SK-N-MC (cell line): ENCODE measurements around the gene PAX2.

Experiments used
- DNase-seq: peaks from one replicate; pipeline ENCODE4 v3.0.0-alpha.2; 2011; ENCODE audit warnings: low read depth, low spot score
- H3K27ac ChIP-seq: fragments of 200-600 bp; sonication (generic); 2 replicates; pipeline ENCODE4 v1.5.1; 2016; ENCODE audit warnings: mixed run types
- H3K36me3 ChIP-seq: fragments of 200-600 bp; sonication (generic); 2 replicates; pipeline ENCODE4 v1.6.1; 2017; ENCODE audit warnings: antibody characterized with exemption, low read length, mixed read lengths; ENCODE audit not compliant: insufficient read depth
- H3K4me3 ChIP-seq: fragments of 200-600 bp; sonication (generic); 2 replicates; pipeline ENCODE4 v1.5.1; 2016
- H3K9ac ChIP-seq: fragments of 200-600 bp; sonication (generic); 2 replicates; pipeline ENCODE4 v1.8.0; 2017; ENCODE audit warnings: mixed run types, mixed read lengths; ENCODE audit not compliant: insufficient read length
- H3K9me3 ChIP-seq: fragments of 200-600 bp; sonication (generic); 2 replicates; pipeline ENCODE4 v1.6.1; 2017; ENCODE audit warnings: low read depth, mild to moderate bottlenecking, antibody characterized with exemption, low read length, moderate library complexity, mixed read lengths
- EZH2 ChIP-seq: fragments of 200-600 bp; sonication (generic); IDR thresholded peaks from one replicate; pipeline ENCODE4 v1.6.1; 2017; ENCODE audit warnings: antibody characterized with exemption
- FOXP2 ChIP-seq: optimal IDR thresholded peaks from 2 replicates; pipeline ENCODE3; 2011; ENCODE audit warnings: mild to moderate bottlenecking, moderate library complexity; ENCODE audit not compliant: insufficient read depth; ENCODE audit errors: extremely low read length, control extremely low read depth
- POLR2AphosphoS5 ChIP-seq: IDR thresholded peaks from 2 replicates; pipeline ENCODE4 v1.6.1; 2012; ENCODE audit warnings: mild to moderate bottlenecking, low read depth, low read length, borderline replicate concordance

Gene PAX2

DNA sequence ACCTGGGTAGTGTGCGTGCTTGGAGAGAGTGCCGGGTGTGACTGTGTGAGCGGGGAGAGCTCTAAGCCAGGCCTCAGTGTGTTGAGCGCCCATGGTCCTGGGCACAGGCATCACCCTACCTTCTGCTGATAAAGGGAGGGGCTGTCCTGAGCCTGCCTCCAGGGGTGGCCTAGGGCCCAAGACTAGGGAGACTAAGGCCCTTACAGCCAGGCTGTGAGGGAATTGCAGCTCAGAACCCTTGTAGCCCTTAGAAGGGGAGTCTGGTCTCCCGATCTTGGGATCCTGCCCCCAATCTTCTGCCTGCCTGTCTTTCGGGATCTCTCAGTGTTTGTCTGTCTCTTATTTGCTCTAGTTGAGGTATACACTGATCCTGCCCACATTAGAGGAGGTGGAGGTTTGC is 41.2 kb downstream of the PAX2 start:
- Histone ChIP-seq H3K9ac (no peak overlapping the region), H3K36me3 (no peaks in the 10 kb centered on the region), H3K4me3 (no peak overlapping the region), H3K27ac (no peak overlapping the region), H3K9me3 (no peaks in the 10 kb centered on the region)
- TF ChIP-seq FOXP2, result no peak
- DNase-seq, result no peak

DNA sequence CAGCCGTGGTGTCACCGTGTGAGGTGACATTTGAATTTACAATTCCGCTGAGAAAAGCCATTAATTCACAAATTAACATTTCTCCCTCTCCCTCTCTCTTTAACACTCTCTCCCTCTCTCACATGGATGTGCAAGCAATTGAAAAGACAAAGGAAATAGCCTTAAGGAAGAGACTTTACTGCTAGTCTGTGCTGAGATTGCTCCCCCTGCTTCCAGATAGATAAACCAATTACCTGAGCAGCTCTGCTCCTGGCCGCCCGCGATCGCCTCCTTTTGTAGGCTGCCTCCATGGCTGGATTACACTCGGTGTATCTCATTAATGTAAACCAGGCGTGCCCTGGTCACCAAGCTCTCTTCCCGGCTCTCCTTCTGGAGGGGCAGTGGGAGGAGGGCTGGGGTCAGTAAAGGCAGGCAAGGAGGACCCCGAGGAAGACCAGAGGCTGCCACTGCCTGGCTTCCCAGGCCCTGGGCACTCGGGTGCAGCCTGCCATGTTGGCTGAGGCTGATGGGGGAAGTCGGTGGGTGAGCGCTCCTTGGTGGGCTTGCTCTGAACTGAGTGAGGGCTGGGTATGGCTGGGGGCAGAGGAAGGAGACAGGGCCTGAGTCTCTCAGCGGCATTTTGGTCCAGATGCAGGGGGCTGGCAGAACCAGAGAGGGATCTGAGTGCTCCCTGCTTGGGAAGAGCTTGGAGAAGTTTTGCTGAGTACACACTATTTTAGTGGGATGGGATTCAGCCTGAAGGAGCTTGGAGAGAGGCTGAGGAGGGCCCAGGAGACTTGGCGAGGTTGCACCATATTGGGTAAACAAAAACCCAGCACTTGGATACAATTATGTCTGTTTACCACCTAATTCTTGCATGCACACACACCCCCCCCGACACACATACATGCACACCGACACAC is 42.9 kb downstream of the PAX2 start:
- no peak for DNase-seq
- no peaks in the 10 kb centered on the region for H3K9me3 ChIP-seq
- no peak overlapping the region for H3K27ac ChIP-seq
- no peak overlapping the region for H3K9ac ChIP-seq
- no peaks in the 10 kb centered on the region for H3K36me3 ChIP-seq
- no peak overlapping the region for H3K4me3 ChIP-seq
- TF ChIP-seq FOXP2 (no peak), EZH2 (no peak), POLR2AphosphoS5 (no peak)

DNA sequence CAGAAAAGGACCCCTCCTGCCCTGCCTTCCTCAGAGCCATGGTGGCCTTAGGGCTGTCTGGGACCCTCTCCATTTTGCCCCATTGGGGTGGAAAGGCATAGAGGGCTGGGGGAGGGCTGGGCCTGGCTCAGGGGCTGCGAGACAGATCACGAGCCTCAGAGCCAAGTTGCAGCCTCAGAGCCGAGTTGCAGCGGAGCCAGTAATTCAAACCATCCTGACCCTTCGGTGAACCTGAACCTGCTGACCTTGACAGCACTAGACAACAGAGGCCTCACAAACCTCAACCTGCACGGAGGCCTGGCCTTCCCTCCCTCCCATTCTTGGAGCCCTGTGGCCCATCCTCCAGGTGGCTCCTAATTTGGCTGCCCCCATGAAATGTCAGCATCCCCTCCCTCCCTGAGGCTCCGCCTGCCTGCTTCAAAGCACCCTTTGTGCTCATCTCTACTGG is 45.4 kb downstream of the PAX2 start:
- no peaks in the 10 kb centered on the region for H3K9me3 ChIP-seq
- H3K27ac ChIP-seq, result no peak overlapping the region
- H3K36me3 ChIP-seq, result no peaks in the 10 kb centered on the region
- H3K9ac ChIP-seq, result no peak overlapping the region
- no peak for TF ChIP-seq FOXP2
- no peak for TF ChIP-seq POLR2AphosphoS5
- no peak for TF ChIP-seq EZH2
- no peak for DNase-seq
- H3K4me3 ChIP-seq, result no peak overlapping the region

DNA sequence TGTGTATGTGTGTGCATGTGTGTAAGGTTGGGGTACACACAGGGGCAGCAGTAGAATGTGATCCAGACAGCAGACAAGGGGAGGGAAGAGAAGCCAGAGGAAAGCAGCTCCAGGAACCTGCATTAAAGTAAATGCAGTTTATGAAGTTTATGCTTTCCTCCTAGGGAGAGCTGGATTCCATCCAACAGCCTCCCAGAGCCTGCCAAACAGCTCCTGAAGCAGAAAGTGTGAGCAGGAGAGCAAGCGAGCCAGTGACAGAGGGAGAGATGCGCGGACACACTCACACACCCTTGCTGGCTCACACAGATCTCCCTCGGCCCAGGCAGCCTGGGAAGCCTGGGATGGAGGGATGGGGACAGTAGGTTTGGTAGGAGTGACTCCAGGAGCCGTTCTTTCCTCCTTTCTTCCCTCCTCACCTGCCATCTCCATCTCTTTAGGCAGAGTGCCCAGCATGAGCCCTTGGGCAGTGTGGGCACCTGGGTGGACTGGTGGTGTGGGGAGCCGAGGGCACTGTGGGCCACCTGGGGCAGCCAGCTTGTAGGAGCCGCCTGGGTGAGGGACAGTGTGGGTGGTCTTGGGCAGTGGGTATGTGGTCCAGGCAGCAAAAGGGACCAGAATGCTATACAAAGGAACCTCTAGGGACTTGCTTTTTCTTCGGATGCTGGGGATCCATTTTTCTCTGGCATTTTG is 46.1 kb downstream of the PAX2 start:
- no peak overlapping the region for H3K9ac ChIP-seq
- no peak overlapping the region for H3K4me3 ChIP-seq
- H3K36me3 ChIP-seq, result no peaks in the 10 kb centered on the region
- no peaks in the 10 kb centered on the region for H3K9me3 ChIP-seq
- DNase-seq, result no peak
- H3K27ac ChIP-seq, result no peak overlapping the region
- TF ChIP-seq FOXP2, result no peak
- no peak for TF ChIP-seq EZH2
- TF ChIP-seq POLR2AphosphoS5, result no peak

DNA sequence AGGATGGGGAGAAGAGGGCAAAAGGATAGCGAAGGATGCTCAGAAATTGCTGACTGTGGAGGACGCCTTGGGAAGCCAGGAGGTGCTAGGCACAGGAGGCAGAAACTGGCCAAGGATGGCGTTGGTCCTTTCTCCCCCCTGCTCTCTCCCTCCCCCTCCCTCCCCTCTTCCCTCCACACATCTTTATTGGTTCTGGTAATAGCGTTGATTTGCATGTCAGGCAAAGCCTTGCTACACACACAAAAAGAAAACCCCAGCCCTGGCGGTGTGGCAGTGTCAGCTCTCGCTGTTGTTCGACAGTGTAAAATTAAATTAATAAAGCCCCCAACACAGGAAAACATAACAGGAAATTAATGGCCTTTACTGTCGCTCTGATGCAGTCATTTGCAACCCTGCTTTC is 47.2 kb downstream of the PAX2 start:
- H3K4me3 ChIP-seq, result no peak overlapping the region
- TF ChIP-seq EZH2 (no peak), FOXP2 (no peak), POLR2AphosphoS5 (no peak)
- H3K36me3 ChIP-seq, result no peaks in the 10 kb centered on the region
- no peak for DNase-seq
- no peaks in the 10 kb centered on the region for H3K9me3 ChIP-seq
- H3K9ac ChIP-seq, result no peak overlapping the region
- no peak overlapping the region for H3K27ac ChIP-seq

DNA sequence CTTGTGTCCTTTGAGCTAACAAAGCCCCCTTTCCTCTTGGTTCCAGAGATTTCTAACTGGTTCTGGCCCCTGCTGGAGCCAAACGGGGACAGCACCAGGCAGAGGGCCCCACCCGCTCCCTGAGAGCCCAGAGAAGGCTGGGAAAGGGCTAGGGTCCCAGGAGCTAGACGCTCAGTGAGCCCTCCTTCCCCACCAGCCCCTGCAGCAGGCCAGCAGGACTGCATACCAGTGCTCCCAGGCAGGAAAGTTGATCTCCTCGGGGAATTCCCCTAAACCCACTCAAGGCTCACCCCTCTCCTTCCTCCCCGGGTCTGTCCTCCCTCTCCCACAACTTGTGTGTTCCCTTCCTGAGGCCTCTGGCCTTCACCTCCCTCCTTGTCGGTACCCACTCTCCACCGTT is 47.7 kb downstream of the PAX2 start:
- TF ChIP-seq EZH2, result no peak
- TF ChIP-seq FOXP2, result no peak
- no peak for TF ChIP-seq POLR2AphosphoS5
- Histone ChIP-seq H3K9ac (no peak overlapping the region), H3K4me3 (no peak overlapping the region), H3K9me3 (no peaks in the 10 kb centered on the region), H3K36me3 (no peaks in the 10 kb centered on the region), H3K27ac (no peak overlapping the region)
- no peak for DNase-seq

DNA sequence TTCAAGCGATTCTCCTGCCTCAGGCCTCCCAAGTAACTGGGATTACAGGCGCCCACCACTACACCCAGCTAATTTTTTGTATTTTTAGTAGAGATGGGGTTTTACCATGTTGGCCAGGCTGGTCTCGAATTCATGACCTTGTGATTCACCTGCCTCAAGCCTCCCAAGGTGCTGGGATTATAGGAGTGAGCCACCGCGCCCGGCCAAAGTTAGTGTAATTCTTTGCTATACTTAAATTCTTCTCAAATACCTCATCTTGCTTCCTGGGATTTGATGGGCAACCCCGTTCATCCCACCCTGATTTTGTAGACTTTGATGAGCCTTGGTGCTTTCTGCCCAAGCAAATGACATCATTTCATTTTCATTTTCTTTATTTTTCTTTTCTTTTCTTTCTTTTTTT is 54.5 kb downstream of the PAX2 start:
- H3K9me3 ChIP-seq, result no peaks in the 10 kb centered on the region
- H3K36me3 ChIP-seq, result no peaks in the 10 kb centered on the region
- DNase-seq, result no peak
- H3K27ac ChIP-seq, result no peak overlapping the region
- no peak overlapping the region for H3K4me3 ChIP-seq
- no peak overlapping the region for H3K9ac ChIP-seq
- TF ChIP-seq EZH2 (no peak), FOXP2 (no peak), POLR2AphosphoS5 (no peak)

DNA sequence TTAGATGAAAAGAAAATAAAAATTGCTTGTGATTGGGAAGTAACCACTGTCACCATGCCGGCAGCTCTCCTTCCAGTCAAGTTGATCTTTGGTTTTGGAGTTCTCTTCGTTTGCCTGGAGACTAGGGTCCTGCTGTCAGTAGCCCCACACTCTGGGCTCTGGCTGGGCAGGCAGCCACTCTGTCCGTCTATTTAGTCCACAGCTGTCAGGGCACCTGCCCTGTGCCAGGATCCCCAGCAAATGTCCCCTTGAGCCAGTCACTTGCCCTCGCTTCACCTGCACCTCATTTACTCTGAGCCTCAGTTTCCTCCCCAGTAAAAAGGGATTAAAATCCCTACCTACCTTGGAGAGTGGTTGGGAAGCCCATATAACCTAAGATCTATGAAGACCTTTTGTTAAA is 55.5 kb downstream of the PAX2 start:
- Histone ChIP-seq H3K36me3 (no peaks in the 10 kb centered on the region), H3K4me3 (no peak overlapping the region), H3K9ac (no peak overlapping the region), H3K9me3 (no peaks in the 10 kb centered on the region), H3K27ac (no peak overlapping the region)
- TF ChIP-seq FOXP2 (no peak), EZH2 (no peak), POLR2AphosphoS5 (no peak)
- no peak for DNase-seq

DNA sequence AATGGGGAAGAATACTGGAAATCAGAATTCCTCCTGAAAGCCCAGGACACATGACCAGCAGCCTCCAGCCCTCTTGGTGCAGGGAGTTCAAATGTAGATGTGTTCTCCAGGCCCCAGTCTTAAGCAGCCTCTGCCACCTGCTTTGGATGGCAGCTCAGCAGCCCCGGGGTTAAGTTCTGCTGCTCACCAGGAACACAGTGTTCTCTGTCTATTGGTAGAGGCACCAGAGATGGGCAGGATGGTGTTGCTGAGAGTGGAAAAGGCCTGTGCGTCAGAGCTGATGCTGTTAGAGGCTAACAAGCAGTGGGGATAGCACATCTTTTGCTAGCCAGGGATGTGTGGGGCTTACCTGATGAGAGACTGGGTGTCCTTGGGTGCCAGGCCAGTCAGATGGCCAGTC is 56.8 kb downstream of the PAX2 start:
- Histone ChIP-seq H3K9ac (no peak overlapping the region), H3K36me3 (no peaks in the 10 kb centered on the region), H3K4me3 (no peak overlapping the region), H3K27ac (no peak overlapping the region), H3K9me3 (no peaks in the 10 kb centered on the region)
- DNase-seq, result no peak
- TF ChIP-seq POLR2AphosphoS5, result no peak
- no peak for TF ChIP-seq EZH2
- TF ChIP-seq FOXP2, result no peak
